ENCODE data around the gene PTPN1. TPM values are rescaled to one million over a fixed set of nuclear protein-coding genes. Genes with fewer than 3 reads are reported as not detected.

PTPN1 gene
- total and polyA plus RNA-seq, 2 of the 4 experiments (the other 2 are of a cell fraction): 31.7 to 37.4 TPM

GRCh38 chr20:50488236-50488806 lies 21.9 kb upstream of the PTPN1 start:
- Histone ChIP-seq H3K27me3 (ENCODE audit: control insufficient read depth, insufficient read depth, low read length) (no peaks in the 10 kb centered on the region), H3K23ac (ENCODE audit: low read depth, low read length) (no peak overlapping the region), H3K4me3 (ENCODE audit: insufficient read depth, low read depth, low read length) (no peak overlapping the region), H2BK120ac (ENCODE audit: low read depth, low read length) (no peak overlapping the region), H3K4me1 (ENCODE audit: control insufficient read depth, insufficient read depth, low read length) (peaks cover 7% of the 10 kb centered on the region), H2BK15ac (ENCODE audit: low read depth, low read length) (no peak overlapping the region), H2AK9ac (replicated peaks; ENCODE audit: low read depth, low read length, poor library complexity) (no peak overlapping the region), H4K20me1 (ENCODE audit: insufficient read depth, low read length) (no peaks in the 10 kb centered on the region), H4K5ac (ENCODE audit: low read depth, low read length) (no peak overlapping the region), H3K4me2 (ENCODE audit: low read depth, low read length) (no peak overlapping the region), H2BK20ac (ENCODE audit: low read depth, low read length) (no peak overlapping the region), H3K9ac (ENCODE audit: low read depth, low read length) (no peak overlapping the region), H3K27ac (ENCODE audit: insufficient read depth, low read length) (no peak overlapping the region), H3K4ac (ENCODE audit: low read depth, low read length) (no peak overlapping the region), H2BK5ac (ENCODE audit: low read depth, low read length, poor library complexity, severe bottlenecking) (no peak overlapping the region), H3K9me3 (ENCODE audit: control insufficient read depth, insufficient read depth, low read length) (no peaks in the 10 kb centered on the region), H3K79me1 (ENCODE audit: low read depth in 1 of 2, low read length in 2 of 2) (0 out of 4 replicates have a peak, but pooled peaks cover 0 to 2% of the 10 kb centered on the region in 2 experiments), H3K36me3 (ENCODE audit: control insufficient read depth, insufficient read depth, low read length) (no peaks in the 10 kb centered on the region), H2AK5ac (ENCODE audit: low read depth, low read length) (no peak overlapping the region), H3K18ac (ENCODE audit: low read depth, low read length) (no peak overlapping the region), H3K9me1 (ENCODE audit: insufficient read depth, low read length) (peaks cover 10% of the 10 kb centered on the region; the same call in 1 of the 2 replicates), H3K56ac (ENCODE audit: extremely low read depth, insufficient read depth, low read length) (no peak overlapping the region), H4K8ac (ENCODE audit: low read depth in 2 of 2, low read length in 2 of 2) (no peak overlapping the region), H3K14ac (replicated peaks; ENCODE audit: low read depth, low read length) (no peak overlapping the region), H4K91ac (ENCODE audit: insufficient read depth, low read depth, low read length) (no peak overlapping the region), H2AFZ (replicated peaks; ENCODE audit: low read length, poor library complexity) (no peak overlapping the region)
- ChIA-PET CTCF (no interaction called here), POLR2A (ENCODE audit: unreplicated experiment) (interaction anchor here (0.6 kb wide), 1 partner anchor 593 kb away, joined by 3 read pairs; no protein-coding TSS in a partner anchor)
- no peak for DNase-seq
- intact Hi-C loops (cut with micrococcal nuclease) (no loop called here), in situ Hi-C loops (cut with MboI; ENCODE audit: low sequenced_read_pairs) (no loop called here), dilution Hi-C loops (cut with HindIII; ENCODE audit: low sequenced_read_pairs, unreplicated experiment) (no loop called here)
- WGBS, 2 experiments (ENCODE audit: extremely low coverage in 2 of 2, insufficient read length in 1 of 2): 58% methylated on average over 2 of the region's 10 CpGs; no CpG with 5 or more reads in 1 of the 2 experiments
- no peak for ATAC-seq (ENCODE audit: low read depth)
- BruUV-seq (replicated peaks): no TSS peak
- no peak for TF ChIP-seq MAFK (IDR thresholded peaks at IDR 0.05; ENCODE audit: low read depth, low read length)
- no peak for TF ChIP-seq NFE2L2 (IDR thresholded peaks at IDR 0.05; ENCODE audit: low read depth, low read length)
- no peak for TF ChIP-seq CTCF (conservative IDR thresholded peaks at IDR 0.05; ENCODE audit: low read depth, low read length)
- no peak for TF ChIP-seq SMC3 (IDR thresholded peaks at IDR 0.05; ENCODE audit: low read depth, low read length)
- TF ChIP-seq RCOR1 (IDR thresholded peaks at IDR 0.05; ENCODE audit: insufficient replicate concordance, low read length): no peak
- TF ChIP-seq MAZ (IDR thresholded peaks at IDR 0.05; ENCODE audit: borderline replicate concordance, low read depth, low read length): no peak
- TF ChIP-seq CHD1 (IDR thresholded peaks at IDR 0.05; ENCODE audit: low read depth, low read length): no peak
- TF ChIP-seq MXI1 (IDR thresholded peaks at IDR 0.05; ENCODE audit: borderline replicate concordance, low read depth, low read length): no peak
- TF ChIP-seq FOS (IDR thresholded peaks at IDR 0.05; ENCODE audit: low read depth, low read length): no peak
- no peak for TF ChIP-seq USF2 (IDR thresholded peaks at IDR 0.05; ENCODE audit: low read depth, low read length)
- TF ChIP-seq ELK1 (IDR thresholded peaks at IDR 0.05; ENCODE audit: borderline replicate concordance, low read depth, low read length): no peak
- TF ChIP-seq BHLHE40 (IDR thresholded peaks at IDR 0.05; ENCODE audit: low read depth, low read length): no peak
